ENCODE data around the gene PRKG1.
"Not testable (repeated sequence)": the region's sequence is repeated elsewhere in the genome, so short reads cannot be mapped to it uniquely, and the experiment has no call there.

- TF ChIP-seq CTCF, POLR2AphosphoS5 (IDR thresholded peaks at IDR 0.05): not testable (repeated sequence)
Observed at GRCh38 chr10:51272099-51272498, 197.8 kb downstream of the PRKG1 start.

All from esophagus muscularis mucosa (tissue), 3 donors.